Naive thymus-derived CD4-positive, alpha-beta T cell (primary cell): Measurements from ENCODE around the gene CCBE1. TPM values are rescaled to one million over a fixed set of nuclear protein-coding genes. Genes with fewer than 3 reads are reported as not detected.

ENCODE experiments used
- ATAC-seq: fragments of 150-1000 bp; cut with Tn5 transposase; 2 replicates; pipeline ENCODE4 v1.10.0; 2021; ENCODE audit warnings: mild to moderate bottlenecking, moderate library complexity
- CTCF ChIA-PET: fragments of 350-600 bp; sonication (Branson Sonifier 250); formaldehyde crosslinking; loops from one replicate; lab custom pipeline; 2021; ENCODE audit warnings: antibody characterized with exemption; lab: Charles Lee
- POLR2A ChIA-PET: fragments of 350-600 bp; sonication (Branson Sonifier 250); formaldehyde crosslinking; loops from one replicate; lab custom pipeline; 2021; ENCODE audit warnings: antibody characterized with exemption, inconsistent platforms; lab: Charles Lee
- DNase-seq, 9 donors: peaks; one replicate each; pipeline versions ENCODE4 v3.0.0 to v3.0.0-alpha.2; 2020 to 2022; ENCODE audit warnings: mixed read lengths in 1 of 9
- H3K27ac ChIP-seq: one replicate; pipeline ENCODE4 v1.7.0; 2013; ENCODE audit warnings: mild to moderate bottlenecking, low read depth, low read length, moderate library complexity
- H3K27me3 ChIP-seq, 2 donors: one replicate each; pipeline ENCODE4 v1.7.0; 2013; ENCODE audit warnings: low read length in 2 of 2, mild to moderate bottlenecking in 2 of 2, moderate library complexity in 2 of 2; ENCODE audit not compliant: control insufficient read depth in 2 of 2, insufficient read depth in 2 of 2
- H3K36me3 ChIP-seq, 3 experiments: 1 replicate in 2 of 3; 2 replicates in 1 of 3; pipeline ENCODE4 v1.7.0; 2013; ENCODE audit warnings: low read length in 3 of 3, mild to moderate bottlenecking in 3 of 3, moderate library complexity in 1 of 3; ENCODE audit not compliant: insufficient read depth in 3 of 3, control insufficient read depth in 2 of 3
- H3K4me1 ChIP-seq, 2 donors: one replicate each; pipeline ENCODE4 v1.7.0; 2013; ENCODE audit warnings: low read length in 2 of 2, mild to moderate bottlenecking in 2 of 2, moderate library complexity in 1 of 2; ENCODE audit not compliant: control insufficient read depth in 2 of 2, insufficient read depth in 2 of 2
- H3K4me3 ChIP-seq: 2 replicates; pipeline ENCODE4 v1.7.0; 2013; ENCODE audit warnings: mild to moderate bottlenecking, low read length
- H3K9me3 ChIP-seq, 3 experiments: 1 replicate in 2 of 3; 2 replicates in 1 of 3; pipeline ENCODE4 v1.7.0; 2013; ENCODE audit warnings: low read length in 3 of 3; ENCODE audit not compliant: control insufficient read depth in 2 of 3
- H3K27ac Mint-ChIP-seq, 9 donors: one replicate each; pipeline ENCODE4 v1.8.0; 2020 to 2022; ENCODE audit warnings: mixed read lengths in 9 of 9, mild to moderate bottlenecking in 8 of 9, moderate library complexity in 5 of 9, inconsistent platforms in 2 of 9
- H3K27me3 Mint-ChIP-seq, 5 donors: one replicate each; pipeline ENCODE4 v1.8.0; 2021 to 2022; ENCODE audit warnings: mixed read lengths in 5 of 5, mild to moderate bottlenecking in 1 of 5
- H3K36me3 Mint-ChIP-seq, 5 donors: one replicate each; pipeline ENCODE4 v1.8.0; 2020 to 2022; ENCODE audit warnings: mixed read lengths in 5 of 5, mild to moderate bottlenecking in 3 of 5, inconsistent platforms in 1 of 5
- H3K4me1 Mint-ChIP-seq, 7 donors: one replicate each; pipeline ENCODE4 v1.8.0; 2020 to 2022; ENCODE audit warnings: mixed read lengths in 7 of 7, mild to moderate bottlenecking in 3 of 7, inconsistent platforms in 1 of 7
- H3K4me3 Mint-ChIP-seq, 10 donors: one replicate each; pipeline ENCODE4 v1.8.0; 2020 to 2022; ENCODE audit warnings: mild to moderate bottlenecking in 10 of 10, mixed read lengths in 10 of 10, moderate library complexity in 6 of 10, inconsistent platforms in 2 of 10
- H3K9me3 Mint-ChIP-seq, 11 donors: one replicate each; pipeline ENCODE4 v1.8.0; 2020 to 2022; ENCODE audit warnings: mixed read lengths in 11 of 11, mild to moderate bottlenecking in 4 of 11, inconsistent platforms in 1 of 11, moderate library complexity in 1 of 11
- intact Hi-C, 2 donors: fragments of 100-400 bp; cut with micrococcal nuclease; formaldehyde crosslinking; loops; one replicate each; pipeline ENCODE4 v1.15.1; 2023
- polyA plus RNA-seq, 2 donors: library from polyadenylated mRNA; unstranded; fragments of 300-500 nt; fragmentation: Illumina TruSeq; gene quantifications; one replicate each; pipeline ENCODE4 v1.2.3, GENCODE V29; 2021
- total RNA-seq, 6 experiments: library from RNA in 5 of 6; stranded (reverse) in 5 of 6; gene quantifications; 1 replicate in 5 of 6; 2 replicates in 1 of 6; pipeline ENCODE4 v1.2.3 and lab custom pipeline; 2021 to 2026

Gene CCBE1
- total and polyA plus RNA-seq, 7 experiments from 2014 or later, result not detected

DNA sequence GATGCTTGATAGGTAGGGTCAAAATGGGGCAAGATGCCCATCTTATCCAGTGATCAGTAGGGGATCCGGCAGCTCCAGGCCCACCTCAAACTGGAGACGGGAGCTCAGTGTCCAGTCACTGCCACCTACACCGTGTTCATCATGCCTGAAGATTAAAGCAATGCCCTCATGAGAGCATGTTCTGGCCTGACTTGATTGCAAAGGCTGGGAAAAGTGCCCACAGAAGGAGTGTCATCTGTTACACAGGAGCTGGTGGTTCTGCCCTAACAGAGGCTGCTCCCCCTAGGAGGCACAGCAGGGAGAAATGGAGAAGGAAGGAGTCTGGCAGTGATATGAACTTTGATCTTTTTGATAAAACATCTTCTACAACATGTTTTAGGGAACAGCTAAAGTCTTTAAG, 92.3 kb downstream of the CCBE1 start:
- DNase-seq (no peak), ATAC-seq (no peak)
- no peaks in the 10 kb centered on the region for H3K4me1 Mint-ChIP-seq
- no peak overlapping the region for H3K4me3 Mint-ChIP-seq
- ChIA-PET CTCF (no interaction called here), POLR2A (no interaction called here)
- no peak overlapping the region for H3K27ac Mint-ChIP-seq
- intact Hi-C loops, result no loop called here
- no peak overlapping the region for H3K4me3 ChIP-seq
- H3K27me3 ChIP-seq, result no peaks in the 10 kb centered on the region
- no peaks in the 10 kb centered on the region for H3K9me3 ChIP-seq
- H3K36me3 ChIP-seq, result no peaks in the 10 kb centered on the region
- no peaks in the 10 kb centered on the region for H3K4me1 ChIP-seq
- H3K9me3 Mint-ChIP-seq, result peaks cover 0 to 7% (median 0%) of the 10 kb centered on the region in 11 donors
- no peak overlapping the region for H3K27ac ChIP-seq
- H3K27me3 Mint-ChIP-seq, result no peaks in the 10 kb centered on the region
- no peaks in the 10 kb centered on the region for H3K36me3 Mint-ChIP-seq

DNA sequence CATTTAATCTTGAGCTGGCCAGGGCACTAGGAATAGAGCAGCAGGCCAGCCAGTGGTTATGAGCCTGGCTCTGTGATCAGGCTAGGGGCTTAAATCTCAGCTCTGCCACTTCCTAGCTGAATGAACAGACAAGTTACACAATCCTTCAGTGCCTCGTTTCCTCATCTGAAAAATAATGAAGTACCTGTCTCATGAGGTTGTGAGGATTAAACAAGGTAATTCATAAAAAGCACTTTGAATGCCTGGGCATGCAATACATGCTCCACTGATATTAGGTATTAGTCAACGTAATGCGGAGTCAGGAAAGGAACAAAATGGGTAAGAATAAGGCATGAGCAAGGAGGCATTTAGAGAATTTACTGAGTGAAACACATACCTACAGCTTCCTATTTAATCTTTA, 100.2 kb downstream of the CCBE1 start:
- H3K4me1 ChIP-seq, result no peaks in the 10 kb centered on the region
- ChIA-PET POLR2A (no interaction called here), CTCF (interaction anchor here (1.0 kb wide), 1 partner anchor 14 kb away, joined by 3 read pairs; no protein-coding TSS in a partner anchor)
- intact Hi-C loops, result no loop called here
- Mint-ChIP-seq H3K36me3 (no peaks in the 10 kb centered on the region), H3K4me3 (no peak overlapping the region), H3K4me1 (no peaks in the 10 kb centered on the region), H3K9me3 (peaks cover 0 to 9% (median 2%) of the 10 kb centered on the region in 11 donors), H3K27me3 (peaks cover 0 to 6% (median 0%) of the 10 kb centered on the region in 5 donors), H3K27ac (no peak overlapping the region)
- DNase-seq (no peak), ATAC-seq (no peak)
- no peaks in the 10 kb centered on the region for H3K9me3 ChIP-seq
- no peaks in the 10 kb centered on the region for H3K36me3 ChIP-seq
- H3K4me3 ChIP-seq, result no peak overlapping the region
- H3K27ac ChIP-seq, result no peak overlapping the region
- H3K27me3 ChIP-seq, result no peaks in the 10 kb centered on the region

DNA sequence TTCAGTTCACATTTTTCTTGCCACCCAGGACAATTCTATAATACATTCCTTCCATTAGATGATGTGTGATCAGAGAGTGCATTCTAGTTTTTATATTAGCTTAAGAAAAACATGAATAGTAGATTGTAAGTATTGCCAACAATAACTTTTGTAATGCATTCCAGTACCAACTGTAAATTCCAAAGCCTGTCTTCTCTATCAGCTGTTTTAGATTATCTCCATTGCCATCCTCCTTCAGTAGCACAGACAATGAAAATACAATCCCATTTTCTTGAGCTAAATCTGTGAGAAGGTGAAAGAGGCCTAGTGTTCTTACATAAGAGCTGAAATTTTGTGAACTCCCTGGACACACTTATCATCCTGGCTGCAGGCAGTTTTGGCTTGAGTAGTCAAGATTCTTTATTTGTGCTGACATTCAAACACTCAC, 103.9 kb downstream of the CCBE1 start:
- Mint-ChIP-seq H3K36me3 (no peaks in the 10 kb centered on the region), H3K27me3 (peaks cover 0 to 14% (median 0%) of the 10 kb centered on the region in 5 donors), H3K4me3 (no peak overlapping the region), H3K9me3 (peaks cover 0 to 5% (median 0%) of the 10 kb centered on the region in 11 donors), H3K4me1 (no peaks in the 10 kb centered on the region), H3K27ac (no peak overlapping the region)
- DNase-seq (no peak), ATAC-seq (no peak)
- ChIA-PET CTCF (no interaction called here), POLR2A (no interaction called here)
- intact Hi-C loops, result no loop called here
- no peaks in the 10 kb centered on the region for H3K4me1 ChIP-seq
- no peak overlapping the region for H3K27ac ChIP-seq
- H3K36me3 ChIP-seq, result no peaks in the 10 kb centered on the region
- H3K4me3 ChIP-seq, result no peak overlapping the region
- H3K27me3 ChIP-seq, result peaks cover 0 to 4% of the 10 kb centered on the region in 2 donors
- H3K9me3 ChIP-seq, result no peaks in the 10 kb centered on the region

DNA sequence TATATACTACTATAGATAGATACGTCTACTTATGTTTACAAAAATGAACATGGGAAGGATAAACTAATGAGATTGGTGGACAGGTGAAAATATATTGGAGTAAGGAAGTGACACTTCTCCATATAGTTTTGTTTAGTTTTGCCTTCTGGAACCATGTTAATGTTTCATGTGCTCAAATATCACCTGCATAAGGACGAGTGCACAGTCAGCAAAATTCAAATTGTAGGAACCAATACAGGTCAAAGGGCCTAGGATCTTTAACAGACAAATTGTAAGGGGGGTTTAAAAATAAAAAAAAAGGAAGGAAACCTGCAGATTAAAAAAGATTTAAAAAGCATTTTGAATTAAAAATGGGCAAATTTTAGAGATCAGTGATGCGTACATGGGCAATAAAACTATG, 104.6 kb downstream of the CCBE1 start:
- Mint-ChIP-seq H3K27ac (no peak overlapping the region), H3K4me1 (no peaks in the 10 kb centered on the region), H3K27me3 (peaks cover 0 to 14% (median 0%) of the 10 kb centered on the region in 5 donors), H3K4me3 (no peak overlapping the region), H3K36me3 (no peaks in the 10 kb centered on the region), H3K9me3 (peaks cover 0 to 2% (median 0%) of the 10 kb centered on the region in 11 donors)
- DNase-seq (no peak), ATAC-seq (no peak)
- H3K27me3 ChIP-seq, result peaks cover 0 to 5% of the 10 kb centered on the region in 2 donors
- intact Hi-C loops, result no loop called here
- ChIA-PET CTCF (no interaction called here), POLR2A (no interaction called here)
- H3K4me3 ChIP-seq, result no peak overlapping the region
- no peaks in the 10 kb centered on the region for H3K4me1 ChIP-seq
- H3K36me3 ChIP-seq, result no peaks in the 10 kb centered on the region
- no peaks in the 10 kb centered on the region for H3K9me3 ChIP-seq
- no peak overlapping the region for H3K27ac ChIP-seq

DNA sequence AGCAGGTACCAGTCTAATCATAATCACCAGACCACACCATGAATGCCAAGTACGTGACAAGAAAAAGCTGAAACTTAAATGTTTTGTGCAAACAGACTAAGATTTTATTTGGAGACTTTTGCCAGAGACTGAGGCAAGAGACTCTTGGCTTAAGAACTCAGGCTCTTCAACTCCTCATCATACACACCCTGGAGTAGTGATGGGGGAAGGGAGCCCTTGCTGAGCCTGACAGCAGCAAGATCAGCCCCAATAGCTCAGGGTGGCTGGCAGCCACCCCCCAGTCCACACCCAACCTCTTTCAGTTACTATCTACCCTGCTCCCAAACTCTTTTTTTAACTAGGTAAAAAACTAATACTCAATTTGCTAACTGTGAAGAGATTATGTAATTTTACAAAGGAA, 114.8 kb downstream of the CCBE1 start:
- no peaks in the 10 kb centered on the region for H3K4me1 Mint-ChIP-seq
- H3K4me3 Mint-ChIP-seq, result no peak overlapping the region
- intact Hi-C loops, result no loop called here
- Histone ChIP-seq H3K4me3 (no peak overlapping the region), H3K36me3 (no peaks in the 10 kb centered on the region), H3K9me3 (no peaks in the 10 kb centered on the region), H3K4me1 (no peaks in the 10 kb centered on the region), H3K27ac (no peak overlapping the region), H3K27me3 (no peaks in the 10 kb centered on the region)
- H3K27ac Mint-ChIP-seq, result no peak overlapping the region
- no peak for ATAC-seq
- CTCF ChIA-PET, result no interaction called here
- no peaks in the 10 kb centered on the region for H3K36me3 Mint-ChIP-seq
- H3K9me3 Mint-ChIP-seq, result peaks cover 0 to 4% (median 0%) of the 10 kb centered on the region in 11 donors
- no peak for DNase-seq
- POLR2A ChIA-PET, result no interaction called here
- peaks cover 0 to 8% (median 4%) of the 10 kb centered on the region in 5 donors for H3K27me3 Mint-ChIP-seq

DNA sequence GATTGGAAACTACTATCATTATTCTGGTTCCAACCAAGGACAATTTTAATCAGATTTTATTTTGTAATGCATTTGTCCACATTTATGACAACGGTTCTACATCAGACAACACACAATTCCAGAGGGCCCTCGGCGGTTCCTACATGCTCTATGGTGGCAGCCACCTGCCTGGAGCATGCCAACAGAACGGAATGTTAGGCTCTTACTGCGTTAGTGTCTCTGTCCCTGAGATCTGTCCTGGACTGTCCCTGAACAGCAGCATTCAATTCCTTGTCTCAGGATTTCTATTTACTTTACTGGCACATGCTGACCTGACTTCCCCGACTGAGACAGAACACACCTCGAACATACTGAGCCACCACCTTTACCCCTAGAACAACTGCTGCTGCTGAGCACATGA, 117.7 kb downstream of the CCBE1 start:
- intact Hi-C loops, result no loop called here
- ChIA-PET CTCF (no interaction called here), POLR2A (no interaction called here)
- Mint-ChIP-seq H3K4me3 (no peak overlapping the region), H3K4me1 (no peaks in the 10 kb centered on the region), H3K27me3 (peaks cover 0 to 5% (median 0%) of the 10 kb centered on the region in 5 donors), H3K36me3 (no peaks in the 10 kb centered on the region), H3K9me3 (peaks cover 0 to 4% (median 0%) of the 10 kb centered on the region in 11 donors), H3K27ac (no peak overlapping the region)
- H3K27ac ChIP-seq, result no peak overlapping the region
- no peaks in the 10 kb centered on the region for H3K36me3 ChIP-seq
- DNase-seq, result no peak
- no peak for ATAC-seq
- no peak overlapping the region for H3K4me3 ChIP-seq
- H3K27me3 ChIP-seq, result no peaks in the 10 kb centered on the region
- no peaks in the 10 kb centered on the region for H3K4me1 ChIP-seq
- no peaks in the 10 kb centered on the region for H3K9me3 ChIP-seq

DNA sequence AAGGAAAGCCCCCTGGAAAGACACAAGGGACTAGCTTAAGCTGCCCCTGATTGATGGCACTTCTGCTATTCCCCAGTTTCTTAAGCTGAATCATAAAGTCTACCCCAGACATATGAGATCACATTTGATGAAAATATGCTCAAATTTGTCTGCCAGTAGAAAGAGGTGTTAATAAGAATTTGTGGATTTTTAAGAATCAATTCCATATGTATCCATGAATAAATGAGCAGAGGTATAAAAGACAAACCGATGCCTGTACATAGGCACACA, 119.9 kb downstream of the CCBE1 start:
- Mint-ChIP-seq H3K4me3 (no peak overlapping the region), H3K27ac (no peak overlapping the region), H3K36me3 (no peaks in the 10 kb centered on the region), H3K27me3 (peaks cover 0 to 9% (median 0%) of the 10 kb centered on the region in 5 donors), H3K4me1 (no peaks in the 10 kb centered on the region), H3K9me3 (peaks cover 0 to 3% (median 0%) of the 10 kb centered on the region in 11 donors)
- no peaks in the 10 kb centered on the region for H3K27me3 ChIP-seq
- CTCF ChIA-PET, result no interaction called here
- H3K36me3 ChIP-seq, result no peaks in the 10 kb centered on the region
- H3K4me3 ChIP-seq, result no peak overlapping the region
- intact Hi-C loops, result no loop called here
- H3K9me3 ChIP-seq, result no peaks in the 10 kb centered on the region
- DNase-seq, result no peak
- H3K27ac ChIP-seq, result no peak overlapping the region
- H3K4me1 ChIP-seq, result no peaks in the 10 kb centered on the region
- POLR2A ChIA-PET, result no interaction called here
- no peak for ATAC-seq
